ENCODE data around the gene TRAF7. TPM values are rescaled to one million over a fixed set of nuclear protein-coding genes. Genes with fewer than 3 reads are reported as not detected.

Gene TRAF7
- total RNA-seq, 1 experiment from 2014 or later: 99.9 TPM

DNA sequence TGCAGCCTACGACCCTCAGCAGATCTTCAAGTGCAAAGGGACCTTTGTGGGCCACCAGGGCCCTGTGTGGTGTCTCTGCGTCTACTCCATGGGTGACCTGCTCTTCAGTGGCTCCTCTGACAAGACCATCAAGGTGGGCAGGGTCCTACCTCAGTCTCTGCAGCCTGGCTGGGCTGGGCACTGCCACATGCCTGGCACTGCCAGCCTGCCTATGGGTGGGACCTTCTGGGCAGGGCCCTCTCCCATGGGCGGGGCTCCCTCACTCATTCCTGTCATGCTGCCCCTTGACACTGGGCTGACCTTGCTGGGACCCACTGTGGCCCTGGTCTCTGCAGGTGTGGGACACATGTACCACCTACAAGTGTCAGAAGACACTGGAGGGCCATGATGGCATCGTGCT lies 18.3 kb downstream of the TRAF7 start:
- no peak for DNase-seq (ENCODE audit: low spot score)
- in situ Hi-C loops (cut with HindIII; ENCODE audit: low sequenced_read_pairs): loop anchor here (25.0 kb wide), 1 partner anchor 338 kb away; the partner anchor contains the start of genes AMDHD2 and ATP6V0C

- in situ Hi-C loops (cut with HindIII; ENCODE audit: low sequenced_read_pairs): loop anchor here (25.0 kb wide), 1 partner anchor 338 kb away; the partner anchor contains the start of genes AMDHD2 and ATP6V0C
- DNase-seq (ENCODE audit: low spot score): peak; percentile 74
Measured at GRCh38 chr16:2174396-2175131, 19.0 kb downstream of the TRAF7 start.

DNA sequence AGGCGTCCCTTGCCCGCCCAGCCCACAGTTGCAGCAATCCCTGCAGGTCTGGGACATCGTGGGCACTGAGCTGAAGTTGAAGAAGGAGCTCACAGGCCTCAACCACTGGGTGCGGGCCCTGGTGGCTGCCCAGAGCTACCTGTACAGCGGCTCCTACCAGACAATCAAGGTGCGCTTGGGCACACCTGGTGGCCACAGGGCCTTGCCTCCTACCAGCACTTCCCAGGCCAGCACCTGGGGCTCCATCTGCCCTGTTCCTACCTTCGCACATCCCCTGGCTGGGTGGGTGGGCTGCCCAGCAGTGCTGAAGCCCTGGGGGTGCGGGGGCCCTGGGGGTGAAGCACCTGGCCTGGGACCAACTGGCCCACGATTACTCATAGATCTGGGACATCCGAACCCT lies 19.9 kb downstream of the TRAF7 start:
- no peak for DNase-seq (ENCODE audit: low spot score)
- in situ Hi-C loops (cut with HindIII; ENCODE audit: low sequenced_read_pairs): no loop called here

GRCh38 chr16:2176047-2176446 lies 20.5 kb downstream of the TRAF7 start:
- in situ Hi-C loops (cut with HindIII; ENCODE audit: low sequenced_read_pairs): no loop called here
- DNase-seq (ENCODE audit: low spot score): no peak

- in situ Hi-C loops (cut with HindIII; ENCODE audit: low sequenced_read_pairs): no loop called here
- no peak for DNase-seq (ENCODE audit: low spot score)
Measured at GRCh38 chr16:2177101-2177500, 21.5 kb downstream of the TRAF7 start.

GRCh38 chr16:2177561-2177960 lies 22.0 kb downstream of the TRAF7 start:
- no peak for DNase-seq (ENCODE audit: low spot score)
- in situ Hi-C loops (cut with HindIII; ENCODE audit: low sequenced_read_pairs): no loop called here

GRCh38 chr16:2178321-2179106 lies 22.9 kb downstream of the TRAF7 start:
- no peak for DNase-seq (ENCODE audit: low spot score)
- in situ Hi-C loops (cut with HindIII; ENCODE audit: low sequenced_read_pairs): no loop called here

DNA sequence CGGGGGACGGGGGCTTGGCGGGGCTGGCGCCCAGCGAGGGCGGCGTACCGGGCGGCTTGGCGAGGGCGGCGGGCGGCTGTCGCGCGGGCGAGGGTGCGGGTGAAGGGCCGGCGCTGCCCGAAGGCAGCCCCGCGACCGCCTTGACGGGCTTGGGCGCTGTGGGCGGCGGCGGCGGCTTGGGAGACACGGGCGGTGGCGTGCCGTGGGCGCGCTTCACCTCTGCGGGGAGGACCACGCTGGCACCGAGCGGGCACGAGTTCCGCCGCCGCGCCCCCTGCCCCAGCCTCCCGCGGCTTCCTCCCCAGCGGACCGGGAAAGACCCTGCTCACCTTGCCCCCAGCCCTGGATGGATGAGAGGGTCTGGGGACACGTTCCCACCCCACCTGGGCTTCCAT lies 23.5 kb downstream of the TRAF7 start:
- no peak for DNase-seq (ENCODE audit: low spot score)
- in situ Hi-C loops (cut with HindIII; ENCODE audit: low sequenced_read_pairs): no loop called here

DNA sequence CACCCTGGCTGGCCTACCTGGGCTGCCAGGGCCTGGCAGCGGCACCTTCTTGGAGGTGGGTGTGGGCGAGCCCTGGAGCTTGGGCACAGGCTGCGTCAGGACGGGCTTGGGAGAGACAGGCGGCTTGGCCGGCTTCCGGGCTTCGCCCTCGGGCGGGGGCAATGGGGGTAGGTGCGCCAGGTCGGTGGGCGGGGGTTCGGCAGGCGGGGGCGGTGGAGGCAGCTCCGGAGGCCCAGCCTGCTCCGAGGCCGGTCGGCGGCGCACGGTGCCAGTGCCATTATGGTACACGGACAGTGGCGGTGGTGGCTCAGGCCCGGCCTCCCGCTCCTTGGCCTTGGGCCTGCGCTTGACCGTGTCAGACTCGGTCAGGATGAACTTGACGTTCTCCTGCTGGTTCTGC lies 24.0 kb downstream of the TRAF7 start:
- in situ Hi-C loops (cut with HindIII; ENCODE audit: low sequenced_read_pairs): no loop called here
- no peak for DNase-seq (ENCODE audit: low spot score)

DNA sequence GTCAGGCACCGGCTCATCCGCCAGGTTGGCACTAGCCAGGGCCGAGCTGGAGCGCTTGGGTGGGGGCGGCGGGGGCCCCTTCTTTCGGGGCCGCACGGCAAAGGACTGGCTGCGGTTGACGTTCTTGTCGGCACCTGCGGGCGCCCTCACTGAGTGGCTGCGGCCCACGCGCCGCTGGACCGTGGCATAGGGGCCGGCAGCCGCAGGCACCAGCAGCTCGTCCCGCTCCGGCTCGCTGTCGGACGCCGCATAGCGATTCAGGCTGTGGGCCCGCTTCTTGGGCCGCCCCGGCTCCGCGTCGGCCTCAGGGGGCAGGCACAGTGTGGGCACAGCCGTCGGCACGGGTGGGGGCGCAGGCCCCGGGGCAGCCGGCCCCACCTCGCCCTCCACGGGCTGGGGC lies 24.9 kb downstream of the TRAF7 start:
- in situ Hi-C loops (cut with HindIII; ENCODE audit: low sequenced_read_pairs): no loop called here
- DNase-seq (ENCODE audit: low spot score): no peak

DNA sequence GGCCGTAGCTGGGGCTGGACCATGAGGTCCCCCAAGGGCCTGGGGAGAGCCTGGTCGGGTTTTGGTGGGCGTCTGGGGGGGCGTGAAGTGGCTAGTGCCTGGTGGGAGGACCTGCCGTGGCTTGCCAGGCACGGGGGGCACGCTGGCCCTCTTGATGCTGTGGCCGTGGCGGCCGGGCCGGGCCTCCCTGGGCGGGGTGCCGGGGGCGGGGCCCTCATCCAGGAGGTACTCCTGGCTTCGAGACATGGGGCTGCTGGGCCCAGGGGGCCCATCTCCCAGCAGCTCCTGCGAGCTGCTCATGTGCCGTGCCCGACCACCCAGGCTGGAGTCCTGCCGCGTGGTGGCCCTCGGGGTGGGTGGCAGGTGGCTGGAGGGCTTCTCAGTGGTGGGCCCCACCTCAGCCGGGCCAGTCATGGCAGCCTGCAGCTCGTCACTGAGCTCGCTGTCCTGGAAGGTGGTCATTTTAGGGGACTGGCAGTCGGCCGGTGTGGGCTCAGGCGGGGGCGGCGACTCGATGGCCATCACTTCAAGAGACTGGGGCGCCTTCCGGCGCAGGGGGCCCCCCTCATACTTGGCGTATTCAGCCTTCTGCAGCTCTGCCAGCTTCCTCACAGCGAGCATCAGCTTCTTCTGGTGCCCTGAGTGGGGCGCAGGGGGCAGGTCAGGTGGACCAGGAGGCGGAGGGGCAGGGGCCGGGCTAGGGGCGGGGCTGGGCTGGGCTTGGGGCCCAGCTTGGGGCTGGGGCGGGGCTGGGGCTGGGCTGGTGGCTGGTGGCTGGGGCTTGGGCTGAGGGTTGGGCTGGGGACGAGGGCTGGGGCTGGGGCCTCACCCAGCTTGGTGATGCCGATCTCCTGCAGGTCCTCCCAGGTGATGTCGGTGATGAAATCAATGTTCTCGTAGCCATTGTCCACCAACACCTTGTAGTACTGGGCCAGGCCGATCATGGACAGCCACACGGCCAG lies 25.7 kb downstream of the TRAF7 start:
- no peak for DNase-seq (ENCODE audit: low spot score)
- in situ Hi-C loops (cut with HindIII; ENCODE audit: low sequenced_read_pairs): no loop called here

DNA sequence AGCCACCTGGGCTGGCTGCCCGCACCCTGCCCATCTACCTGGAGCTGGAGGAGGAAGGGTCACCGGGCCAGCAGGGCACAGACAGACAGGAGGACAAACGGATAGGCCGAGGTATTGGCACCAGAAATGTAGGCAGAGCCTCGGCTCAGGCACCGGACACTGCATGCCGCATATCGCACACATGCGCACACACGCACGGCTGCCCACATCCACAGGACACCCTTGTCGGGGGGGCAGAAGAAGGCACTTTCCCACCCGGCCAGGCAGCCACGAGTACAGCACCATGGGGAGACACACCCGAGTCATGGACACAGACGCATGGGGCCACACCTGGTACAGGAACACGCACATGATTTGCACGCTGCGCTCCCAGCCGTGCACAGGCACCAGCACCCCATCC lies 26.4 kb downstream of the TRAF7 start:
- no peak for DNase-seq (ENCODE audit: low spot score)
- in situ Hi-C loops (cut with HindIII; ENCODE audit: low sequenced_read_pairs): no loop called here

GRCh38 chr16:2183671-2184070 lies 28.1 kb downstream of the TRAF7 start:
- in situ Hi-C loops (cut with HindIII; ENCODE audit: low sequenced_read_pairs): no loop called here
- DNase-seq (ENCODE audit: low spot score): no peak

DNA sequence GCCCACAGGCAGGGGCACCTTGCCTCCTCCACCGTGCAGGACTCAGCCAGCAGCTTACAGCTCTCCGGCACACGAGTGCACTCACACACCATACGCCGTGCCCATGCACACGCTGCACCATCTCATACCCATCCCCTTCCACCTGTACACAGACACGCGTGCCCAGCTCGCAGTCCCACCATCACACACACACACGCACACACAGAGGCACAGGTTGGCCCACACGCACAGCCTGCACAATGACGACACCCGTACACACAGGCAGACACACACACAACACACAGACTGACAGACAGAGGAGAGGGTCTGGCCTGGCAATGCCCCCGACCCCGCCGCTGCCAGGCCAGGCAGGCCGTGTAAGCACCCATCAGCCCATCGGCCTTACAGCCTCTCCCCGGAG lies 28.8 kb downstream of the TRAF7 start:
- no peak for DNase-seq (ENCODE audit: low spot score)
- in situ Hi-C loops (cut with HindIII; ENCODE audit: low sequenced_read_pairs): no loop called here

DNA sequence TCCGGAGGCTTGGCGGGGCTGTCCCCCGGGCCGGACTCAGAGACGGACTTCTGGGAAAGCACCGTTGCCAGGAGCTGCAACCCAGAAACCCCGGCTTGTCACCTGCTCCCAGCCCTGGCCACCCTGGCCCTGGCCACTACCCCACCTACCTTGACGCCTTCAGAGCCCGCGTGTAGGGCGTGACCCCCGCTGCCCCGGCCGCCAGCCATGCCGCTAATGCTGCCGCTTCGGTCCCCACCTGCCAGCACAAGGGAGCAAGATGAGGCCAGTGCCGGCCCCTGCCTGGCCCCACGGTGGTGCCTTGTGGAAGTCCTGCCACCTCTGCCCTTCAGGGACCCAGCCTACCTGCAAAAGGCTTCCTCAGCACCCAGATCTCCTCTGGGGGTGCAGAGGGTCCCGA lies 29.4 kb downstream of the TRAF7 start:
- DNase-seq (ENCODE audit: low spot score): no peak
- in situ Hi-C loops (cut with HindIII; ENCODE audit: low sequenced_read_pairs): no loop called here

DNA sequence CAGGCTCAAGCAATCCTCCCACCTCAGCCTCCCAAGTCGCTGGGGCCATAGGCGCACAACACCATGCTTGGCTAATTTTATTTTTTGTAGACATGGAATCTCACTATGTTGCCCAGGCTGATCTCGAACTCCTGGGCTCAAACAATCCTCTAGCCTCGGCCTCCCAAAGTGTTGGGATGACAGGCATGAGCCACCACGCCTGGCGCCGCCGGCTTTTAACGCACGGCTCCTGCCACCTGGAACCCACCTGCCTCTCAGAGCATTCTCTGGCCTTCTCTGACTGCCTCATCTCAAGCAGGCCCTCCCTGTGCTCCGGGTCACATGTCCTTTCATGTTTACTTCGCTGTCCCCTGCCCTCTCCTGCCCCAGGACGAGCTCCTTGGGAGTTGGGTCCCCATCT lies 30.5 kb downstream of the TRAF7 start:
- in situ Hi-C loops (cut with HindIII; ENCODE audit: low sequenced_read_pairs): no loop called here
- DNase-seq (ENCODE audit: low spot score): no peak

GRCh38 chr16:2186505-2186904 lies 30.9 kb downstream of the TRAF7 start:
- no peak for DNase-seq (ENCODE audit: low spot score)
- in situ Hi-C loops (cut with HindIII; ENCODE audit: low sequenced_read_pairs): no loop called here

DNA sequence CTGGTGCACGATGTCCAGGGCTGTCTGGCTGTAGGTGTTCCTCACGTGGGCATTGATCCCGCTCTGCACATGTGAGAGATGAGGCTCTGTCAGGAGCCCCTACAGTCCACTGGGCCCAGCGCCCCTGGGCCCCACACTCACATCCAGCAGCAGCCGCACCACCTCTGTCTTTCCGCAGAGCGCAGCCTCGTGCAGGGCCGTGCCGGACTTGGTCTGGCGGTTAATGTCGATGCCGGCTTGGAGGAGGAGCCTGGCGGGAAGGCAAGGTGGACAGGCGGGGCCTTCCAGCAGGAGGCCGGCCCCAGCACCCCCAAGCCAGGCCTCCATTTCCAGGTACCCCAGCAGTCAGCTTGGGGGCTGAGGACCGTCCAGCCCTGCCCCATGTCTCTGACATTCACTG lies 31.6 kb downstream of the TRAF7 start:
- DNase-seq (ENCODE audit: low spot score): no peak
- in situ Hi-C loops (cut with HindIII; ENCODE audit: low sequenced_read_pairs): no loop called here

GRCh38 chr16:2188395-2188794 lies 32.8 kb downstream of the TRAF7 start:
- in situ Hi-C loops (cut with HindIII; ENCODE audit: low sequenced_read_pairs): no loop called here
- no peak for DNase-seq (ENCODE audit: low spot score)
